Heart left ventricle (tissue), 16 donors: ENCODE results near the gene GMPR. TPM values are rescaled to one million over a fixed set of nuclear protein-coding genes. Genes with fewer than 3 reads are reported as not detected.

ENCODE experiments used
- ATAC-seq, 4 donors: fragments of 200-7000 bp; cut with Tn5 transposase; one replicate each; pipeline ENCODE4 v1.9.1; 2020 to 2022; ENCODE audit warnings: moderate library complexity in 4 of 4, mild to moderate bottlenecking in 3 of 4, moderate number of reproducible peaks in 1 of 4
- DNase-seq, 5 donors: peaks; one replicate each; pipeline ENCODE4 v3.0.0-alpha.2; 2020
- H3K27ac ChIP-seq, 12 donors: fragments of 200-600 bp; sonication (generic) in 4 of 12; one replicate each; pipeline versions ENCODE4 v1.5.0 to v1.8.0; 2016 to 2022; ENCODE audit warnings: mild to moderate bottlenecking in 2 of 12
- H3K27me3 ChIP-seq, 9 donors: fragments of 200-600 bp; sonication (generic) in 2 of 9; one replicate each; pipeline versions ENCODE4 v1.5.1 to v1.8.0; 2016 to 2022; ENCODE audit warnings: mild to moderate bottlenecking in 3 of 9
- H3K36me3 ChIP-seq, 9 donors: fragments of 200-600 bp; sonication (generic) in 2 of 9; one replicate each; pipeline versions ENCODE4 v1.5.0 to v1.8.0; 2018 to 2022; ENCODE audit warnings: mild to moderate bottlenecking in 2 of 9
- H3K4me1 ChIP-seq, 12 donors: fragments of 200-600 bp; sonication (generic) in 4 of 12; one replicate each; pipeline versions ENCODE4 v1.5.0 to v1.8.0; 2016 to 2022; ENCODE audit warnings: mild to moderate bottlenecking in 3 of 12
- H3K4me3 ChIP-seq, 12 donors: fragments of 200-600 bp; sonication (generic) in 4 of 12; one replicate each; pipeline versions ENCODE4 v1.5.0 to v1.8.0; 2017 to 2022; ENCODE audit warnings: mild to moderate bottlenecking in 9 of 12, moderate library complexity in 4 of 12
- H3K9me3 ChIP-seq, 12 donors: fragments of 200-600 bp; sonication (generic) in 4 of 12; one replicate each; pipeline versions ENCODE4 v1.5.0 to v1.8.0; 2016 to 2022; ENCODE audit warnings: mild to moderate bottlenecking in 1 of 12
- POLR2A ChIP-seq, 2 donors: fragments of 450-650 bp; IDR thresholded peaks; one replicate each; pipeline ENCODE4 v1.6.1; 2017; ENCODE audit warnings: antibody characterized with exemption in 2 of 2, mild to moderate bottlenecking in 2 of 2, moderate library complexity in 2 of 2
- WGBS, 4 donors: extraction: QIAGEN DNeasy Blood & Tissue Kit in 2 of 4; methylation state at CpG; one replicate each; pipeline versions ENCODE4 v1.1.5 to v1.1.7; 2013 to 2018; 5-methylcytosine and 5-hydroxymethylcytosine counted together
- intact Hi-C, 10 donors: fragments of 100-400 bp; cut with DNase I; formaldehyde crosslinking; loops; one replicate each; pipeline versions ENCODE4 v1.11.1 to v1.14.2; 2022
- polyA plus RNA-seq, 2 donors: library from polyadenylated mRNA; stranded (reverse); fragments of 200-250 nt; gene quantifications; one replicate each; pipeline ENCODE4 v1.2.3, GENCODE V29; 2013
- total RNA-seq, 9 donors: library from RNA; depleted of rRNA in 2 of 9; stranded (reverse); fragments of >200 nt in 2 of 9; fragmentation: NEBNext Ultra II Directional in 3 of 9; extraction: Animal tissue kit (Norgen Biotek cat#: 25700) in 3 of 9; gene quantifications; one replicate each; pipeline versions ENCODE4 v1.1.0 to v1.2.4, GENCODE V29; 2016 to 2023
- TF ChIP-seq, protein P1 (sequence below), 12 donors: fragments of 200-600 bp; sonication (generic) in 4 of 12; IDR thresholded peaks; one replicate each; pipeline versions ENCODE4 v1.5.0 to v1.8.0; 2018 to 2022; ENCODE audit warnings: antibody characterized with exemption in 12 of 12, mild to moderate bottlenecking in 5 of 12
- donor health status: ischemic (EF 13 %, LVEDD 7.1; RV severe dilation, severe dysfunction).
- donor health status: healthy with polysubstance abuse.
- donor health status: DM: no; HTN: yes; CAD: no.
- donor health status: DM: no; HTN: no; CAD: no.
- donor health status: ischemic (EF 25% LVEDD 6.9; RV normal size, moderate dysfunction).
- donor health status: ischemic (EF 25% LVEDD 5.7; RV mildly dilated, moderate dysfunction).
- donor health status: healthy.
- donor health status: DM: yes; HTN: yes; CAD: no.
- donor health status: ischemic (EF 35%, LVEDD 5.7; RV mildly dilated, moderate dysfunction).
- donor health status: nonischemic (EF 11% LVEDD 7.7; RV severe dilation, severe dysfunction).
- donor health status: DM: yes; HTN: yes; CAD: no.
- donor health status: PGD.
- donor health status: ischemic (EF 29% LVEDD 5.4; RV normal size, mild dysfunction).
- donor health status: nonischemic (EF 23%, LVEDD 6.1; RV moderate dilation, normal function).

GMPR gene
- total and polyA plus RNA-seq, 11 donors: 67.8 to 294 (median 120) TPM

DNA sequence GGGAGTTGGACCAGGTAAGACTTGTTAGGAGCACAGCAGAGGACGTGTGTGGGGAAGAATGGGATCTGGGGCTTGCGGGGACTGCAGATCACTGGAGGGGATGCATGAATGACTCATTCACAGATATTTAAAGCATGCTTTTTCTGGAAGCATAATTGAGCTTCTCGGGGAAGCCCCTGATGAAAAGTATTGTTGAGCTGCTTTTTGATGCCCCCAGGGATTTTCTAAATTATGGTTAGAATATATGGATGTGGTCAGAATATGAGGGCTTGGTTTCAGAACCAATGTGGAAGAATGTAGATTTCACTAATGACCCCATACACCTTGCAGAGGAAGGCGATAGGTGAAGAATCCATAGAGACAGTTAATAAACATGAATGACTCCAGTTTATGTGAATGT lies 36.1 kb downstream of the GMPR start:
- TF ChIP-seq POLR2A (IDR thresholded peaks at IDR 0.05): no peak
- TF ChIP-seq, protein P1, sequence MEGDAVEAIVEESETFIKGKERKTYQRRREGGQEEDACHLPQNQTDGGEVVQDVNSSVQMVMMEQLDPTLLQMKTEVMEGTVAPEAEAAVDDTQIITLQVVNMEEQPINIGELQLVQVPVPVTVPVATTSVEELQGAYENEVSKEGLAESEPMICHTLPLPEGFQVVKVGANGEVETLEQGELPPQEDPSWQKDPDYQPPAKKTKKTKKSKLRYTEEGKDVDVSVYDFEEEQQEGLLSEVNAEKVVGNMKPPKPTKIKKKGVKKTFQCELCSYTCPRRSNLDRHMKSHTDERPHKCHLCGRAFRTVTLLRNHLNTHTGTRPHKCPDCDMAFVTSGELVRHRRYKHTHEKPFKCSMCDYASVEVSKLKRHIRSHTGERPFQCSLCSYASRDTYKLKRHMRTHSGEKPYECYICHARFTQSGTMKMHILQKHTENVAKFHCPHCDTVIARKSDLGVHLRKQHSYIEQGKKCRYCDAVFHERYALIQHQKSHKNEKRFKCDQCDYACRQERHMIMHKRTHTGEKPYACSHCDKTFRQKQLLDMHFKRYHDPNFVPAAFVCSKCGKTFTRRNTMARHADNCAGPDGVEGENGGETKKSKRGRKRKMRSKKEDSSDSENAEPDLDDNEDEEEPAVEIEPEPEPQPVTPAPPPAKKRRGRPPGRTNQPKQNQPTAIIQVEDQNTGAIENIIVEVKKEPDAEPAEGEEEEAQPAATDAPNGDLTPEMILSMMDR (IDR thresholded peaks at IDR 0.05): no peak
- Histone ChIP-seq H3K4me3 (no peak overlapping the region), H3K9me3 (no peaks in the 10 kb centered on the region), H3K36me3 (peaks cover 0 to 29% (median 0%) of the 10 kb centered on the region in 9 donors), H3K27ac (no peak overlapping the region), H3K4me1 (peaks cover 0 to 32% (median 9%) of the 10 kb centered on the region in 12 donors), H3K27me3 (no peaks in the 10 kb centered on the region)
- WGBS, 4 donors: 70 to 80% (median 73%) methylated on average over 4 of the region's 4 CpGs
- intact Hi-C loops: loop anchor here in 2 of 10 donors (10.0 kb wide), 1 partner anchor 50 kb away; no protein-coding TSS in a partner anchor
- DNase-seq (no peak), ATAC-seq (no peak)

DNA sequence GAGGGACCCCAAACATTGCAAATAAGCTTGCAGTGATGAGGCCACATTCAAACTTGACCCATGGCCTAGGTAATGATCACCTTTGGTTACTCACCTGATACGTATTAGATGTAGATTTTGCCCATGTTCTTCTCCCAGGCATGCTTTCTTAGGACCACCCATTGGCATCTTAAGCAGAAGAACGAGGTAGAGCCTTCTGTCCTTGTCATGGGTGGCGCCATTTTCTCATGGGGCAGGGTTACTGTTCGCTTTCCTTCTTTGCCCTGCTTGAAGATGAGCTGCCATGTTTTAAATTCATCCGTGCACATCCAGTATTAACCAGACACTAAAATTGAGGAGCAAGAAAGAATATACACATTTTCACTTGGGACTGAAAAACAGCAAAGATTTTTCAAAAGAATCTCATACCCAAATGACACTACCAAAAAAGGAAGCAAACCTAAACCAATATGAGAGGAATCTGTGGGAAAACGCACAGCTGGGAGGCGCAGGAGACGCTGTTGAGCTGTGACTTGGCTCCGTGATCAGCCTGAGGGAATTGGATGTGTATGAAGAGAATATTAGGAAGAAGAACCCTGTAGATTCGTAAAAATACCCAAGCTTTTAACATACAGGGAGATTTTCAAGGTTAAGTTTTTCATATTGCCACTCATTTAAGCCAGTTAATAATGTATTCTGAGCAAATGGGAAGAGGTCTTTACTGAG lies 36.6 kb downstream of the GMPR start:
- intact Hi-C loops: loop anchor here in 4 of 10 donors (5.0 to 10.0 kb wide), 4 partner anchors 33 to 50 kb away; partner anchors contain the start of gene GMPR (in 1 of the 4)
- no peak for DNase-seq
- no peak for ATAC-seq
- no peaks in the 10 kb centered on the region for H3K9me3 ChIP-seq
- H3K27me3 ChIP-seq: no peaks in the 10 kb centered on the region
- H3K4me1 ChIP-seq: peaks cover 0 to 32% (median 9%) of the 10 kb centered on the region in 12 donors
- no peak overlapping the region for H3K27ac ChIP-seq
- TF ChIP-seq POLR2A (IDR thresholded peaks at IDR 0.05): no peak
- TF ChIP-seq, protein P1 (IDR thresholded peaks at IDR 0.05): no peak
- no peak overlapping the region for H3K4me3 ChIP-seq
- H3K36me3 ChIP-seq: peaks cover 0 to 31% (median 0%) of the 10 kb centered on the region in 9 donors
- 86 to 91% (median 90%) methylated on average over 10 of the region's 10 CpGs for WGBS, 4 donors

DNA sequence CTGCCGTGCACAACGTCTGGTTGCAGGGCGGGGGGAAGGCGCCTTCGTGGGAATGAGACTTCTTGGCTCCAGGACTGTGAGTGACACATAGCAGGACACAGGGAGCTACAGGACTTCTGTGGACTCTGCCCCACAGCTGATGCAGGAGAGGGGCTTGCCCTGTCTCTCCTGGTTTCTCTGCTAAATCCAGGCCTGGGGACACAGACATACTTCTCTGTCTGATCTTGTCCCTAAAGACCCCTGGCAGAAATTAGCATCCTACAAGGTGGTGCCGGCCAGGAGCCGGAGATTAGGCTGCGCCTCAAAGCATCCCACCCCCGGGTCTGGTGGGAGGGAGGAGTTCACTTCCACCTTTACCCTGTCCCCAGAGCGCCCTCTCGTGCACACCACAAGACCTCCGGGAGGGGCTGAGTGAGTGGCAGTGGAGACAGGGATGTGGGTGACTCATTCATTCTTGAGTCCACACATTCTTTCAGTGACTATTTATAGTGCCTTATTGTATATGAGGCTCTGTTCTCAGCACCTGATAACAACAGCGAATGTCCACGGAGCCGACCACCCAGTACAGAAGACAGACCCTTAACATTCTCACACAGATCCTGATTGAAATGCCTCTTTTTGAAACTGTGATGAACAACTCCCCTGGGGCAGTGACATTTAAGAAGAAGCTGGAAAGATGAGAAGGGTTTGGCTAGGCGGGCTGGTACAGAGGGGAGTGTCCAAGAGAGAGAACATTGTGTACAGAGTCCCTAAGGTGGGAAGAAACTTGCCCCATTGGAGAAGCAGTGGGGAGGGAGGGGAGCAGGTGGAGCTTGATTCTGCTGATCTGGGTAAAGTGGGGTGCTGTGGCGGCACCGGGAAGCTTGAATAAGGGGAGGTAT lies 39.0 kb downstream of the GMPR start:
- peaks cover 0 to 32% (median 9%) of the 10 kb centered on the region in 12 donors for H3K4me1 ChIP-seq
- intact Hi-C loops: loop anchor here in 7 of 10 donors (1.0 to 10.0 kb wide), 7 partner anchors 33 to 53 kb away; partner anchors contain the start of gene GMPR (in 3 of the 7)

More for the DNA sequence above, 39.0 kb downstream of the GMPR start:
- TF ChIP-seq POLR2A (IDR thresholded peaks at IDR 0.05): no peak
- TF ChIP-seq, protein P1 (IDR thresholded peaks at IDR 0.05): peak in 9 of 12 donors; percentile 43 to 64 (median 52)
- no peaks in the 10 kb centered on the region for H3K9me3 ChIP-seq
- peaks cover 0 to 40% (median 4%) of the 10 kb centered on the region in 9 donors for H3K36me3 ChIP-seq
- H3K27me3 ChIP-seq: no peaks in the 10 kb centered on the region
- H3K27ac ChIP-seq: peak overlapping the region; percentile 52 to 93 (median 80)
- WGBS, 4 donors: 35 to 44% (median 42%) methylated on average over 12 to 18 of the region's 18 CpGs
- peak overlapping the region in 1 of 12 donors; percentile 30 for H3K4me3 ChIP-seq
- ATAC-seq (peak; percentile 88 to 94 (median 92)), DNase-seq (peak; percentile 74 to 92 (median 81))
